Measurements from ENCODE around the gene DHCR7.

Gene DHCR7

GRCh38 chr11:71477641-71478527 is 29.7 kb upstream of the DHCR7 start:
- DNase-seq, result no peak

- no peak for DNase-seq
Observed at GRCh38 chr11:71476926-71477640, 28.9 kb upstream of the DHCR7 start.

- DNase-seq, result no peak
Observed at GRCh38 chr11:71476031-71476430, 27.8 kb upstream of the DHCR7 start.

GRCh38 chr11:71474771-71475483 is 26.7 kb upstream of the DHCR7 start:
- no peak for DNase-seq

- no peak for DNase-seq
Observed at GRCh38 chr11:71474141-71474770, 26.1 kb upstream of the DHCR7 start.

- no peak for DNase-seq
Observed at GRCh38 chr11:71473793-71474080, 25.5 kb upstream of the DHCR7 start.

GRCh38 chr11:71472941-71473792 is 25.0 kb upstream of the DHCR7 start:
- DNase-seq, result no peak

- DNase-seq, result no peak
Observed at GRCh38 chr11:71472357-71472885, 24.2 kb upstream of the DHCR7 start.

- DNase-seq, result no peak
Observed at GRCh38 chr11:71470946-71471345, 22.8 kb upstream of the DHCR7 start.

GRCh38 chr11:71467164-71467563 is 19.0 kb upstream of the DHCR7 start:
- DNase-seq, result no peak

- DNase-seq, result no peak
Observed at GRCh38 chr11:71466358-71466757, 18.2 kb upstream of the DHCR7 start.

- DNase-seq, result no peak
Observed at GRCh38 chr11:71465054-71465453, 16.9 kb upstream of the DHCR7 start.

- no peak for DNase-seq
Observed at GRCh38 chr11:71463331-71464211, 15.4 kb upstream of the DHCR7 start.

GRCh38 chr11:71462726-71463125 is 14.5 kb upstream of the DHCR7 start:
- DNase-seq, result no peak

GRCh38 chr11:71461696-71462095 is 13.5 kb upstream of the DHCR7 start:
- DNase-seq, result no peak

GRCh38 chr11:71459767-71460320 is 11.7 kb upstream of the DHCR7 start:
- DNase-seq, result no peak

GRCh38 chr11:71459076-71459766 is 11.0 kb upstream of the DHCR7 start:
- no peak for DNase-seq

- DNase-seq, result no peak
Observed at GRCh38 chr11:71458146-71459070, 10.2 kb upstream of the DHCR7 start.

GRCh38 chr11:71456831-71457230 is 8.6 kb upstream of the DHCR7 start:
- DNase-seq, result no peak

Measured in NCI-H69 (cell line).